IMR-90 (cell line): Measurements from ENCODE around the gene GMCL2. TPM values are rescaled to one million over a fixed set of nuclear protein-coding genes. Genes with fewer than 3 reads are reported as not detected.

ENCODE experiments used
- ATAC-seq: fragments of 200-7000 bp; cut with Tn5 transposase; 2 replicates; pipeline ENCODE4 v1.9.1; 2020; ENCODE audit warnings: low read depth, mild to moderate bottlenecking, moderate library complexity
- BruUV-seq: library from RNA; stranded (reverse); fragments of 400-500 nt; replicated peaks from 2 replicates; lab custom pipeline; 2021; lab: Mats Ljungman, UMichigan
- CTCF ChIA-PET: fragments of 300-600 bp; formaldehyde crosslinking; extraction: SDS; loops from one replicate; lab custom pipeline; 2021; ENCODE audit warnings: antibody characterized with exemption; lab: Yijun Ruan, JAX
- POLR2A ChIA-PET: fragments of 300-600 bp; sonication (Branson Sonifier 250); formaldehyde crosslinking; loops from one replicate; lab custom pipeline; 2022; ENCODE audit warnings: antibody characterized with exemption; ENCODE audit not compliant: unreplicated experiment; lab: Charles Lee
- DNase-seq: peaks from one replicate; pipeline ENCODE4 v3.0.0; 2013
- H2AFZ ChIP-seq: replicated peaks from 2 replicates; pipeline ENCODE3; 2013; ENCODE audit warnings: low read length, mild to moderate bottlenecking; ENCODE audit not compliant: poor library complexity
- H2AK5ac ChIP-seq: 2 replicates; pipeline ENCODE4 v1.6.1; 2013; ENCODE audit warnings: low read depth, low read length, inconsistent platforms
- H2AK9ac ChIP-seq: replicated peaks from 2 replicates; pipeline ENCODE3; 2013; ENCODE audit warnings: mild to moderate bottlenecking, low read depth, low read length, moderate library complexity; ENCODE audit not compliant: poor library complexity
- H2BK120ac ChIP-seq: 2 replicates; pipeline ENCODE4 v1.6.1; 2013; ENCODE audit warnings: low read depth, low read length, inconsistent platforms
- H2BK15ac ChIP-seq: 3 replicates; pipeline ENCODE4 v1.6.1; 2013; ENCODE audit warnings: low read depth, low read length, inconsistent platforms
- H2BK20ac ChIP-seq: 2 replicates; pipeline ENCODE4 v1.6.1; 2013; ENCODE audit warnings: low read depth, mild to moderate bottlenecking, inconsistent platforms, low read length, moderate library complexity
- H2BK5ac ChIP-seq: 2 replicates; pipeline ENCODE4 v1.6.1; 2013; ENCODE audit warnings: mild to moderate bottlenecking, low read depth, low read length, inconsistent platforms; ENCODE audit not compliant: poor library complexity, severe bottlenecking
- H3K14ac ChIP-seq: replicated peaks from 2 replicates; pipeline ENCODE4 v1.6.1; 2013; ENCODE audit warnings: low read depth, low read length, inconsistent platforms
- H3K18ac ChIP-seq: 2 replicates; pipeline ENCODE4 v1.6.1; 2013; ENCODE audit warnings: low read depth, low read length, control low read depth
- H3K23ac ChIP-seq: 2 replicates; pipeline ENCODE4 v1.6.1; 2013; ENCODE audit warnings: low read depth, low read length, inconsistent platforms
- H3K27ac ChIP-seq: 2 replicates; pipeline ENCODE4 v1.5.1; 2013; ENCODE audit warnings: mild to moderate bottlenecking, control low read depth, low read length; ENCODE audit not compliant: insufficient read depth
- H3K27me3 ChIP-seq: 2 replicates; pipeline ENCODE4 v1.6.1; 2013; ENCODE audit warnings: low read length; ENCODE audit not compliant: control insufficient read depth, insufficient read depth
- H3K36me3 ChIP-seq: 2 replicates; pipeline ENCODE4 v1.6.1; 2013; ENCODE audit warnings: low read length, mixed read lengths; ENCODE audit not compliant: control insufficient read depth, insufficient read depth
- H3K4ac ChIP-seq: 2 replicates; pipeline ENCODE4 v1.6.1; 2013; ENCODE audit warnings: low read depth, low read length, inconsistent platforms
- H3K4me1 ChIP-seq: 2 replicates; pipeline ENCODE4 v1.6.1; 2013; ENCODE audit warnings: low read length, mixed read lengths; ENCODE audit not compliant: control insufficient read depth, insufficient read depth
- H3K4me2 ChIP-seq: 2 replicates; pipeline ENCODE4 v1.6.1; 2013; ENCODE audit warnings: low read depth, mild to moderate bottlenecking, control low read depth, low read length, moderate library complexity
- H3K4me3 ChIP-seq: 2 replicates; pipeline ENCODE4 v1.5.1; 2013; ENCODE audit warnings: low read depth, mild to moderate bottlenecking, control low read depth, low read length, moderate library complexity; ENCODE audit not compliant: insufficient read depth
- H3K56ac ChIP-seq: 2 replicates; pipeline ENCODE4 v1.6.1; 2013; ENCODE audit warnings: low read length, inconsistent platforms; ENCODE audit not compliant: insufficient read depth; ENCODE audit errors: extremely low read depth
- H3K79me1 ChIP-seq, 2 experiments: 2 replicates each; pipeline ENCODE4 v1.6.1; 2013; ENCODE audit warnings: low read length in 2 of 2, inconsistent platforms in 1 of 2, low read depth in 1 of 2
- H3K9ac ChIP-seq: 2 replicates; pipeline ENCODE4 v1.6.1; 2013; ENCODE audit warnings: low read depth, low read length, control low read depth
- H3K9me1 ChIP-seq: 2 replicates; pipeline ENCODE4 v1.6.1; 2013; ENCODE audit warnings: low read length, inconsistent platforms; ENCODE audit not compliant: insufficient read depth
- H3K9me3 ChIP-seq: 2 replicates; pipeline ENCODE4 v1.6.1; 2013; ENCODE audit warnings: low read length; ENCODE audit not compliant: control insufficient read depth, insufficient read depth
- H4K20me1 ChIP-seq: 2 replicates; pipeline ENCODE4 v1.6.1; 2013; ENCODE audit warnings: low read length, inconsistent platforms; ENCODE audit not compliant: insufficient read depth
- H4K5ac ChIP-seq: 2 replicates; pipeline ENCODE4 v1.6.1; 2013; ENCODE audit warnings: mild to moderate bottlenecking, low read depth, low read length, control low read depth
- H4K8ac ChIP-seq, 2 experiments: 2 replicates each; pipeline ENCODE4 v1.6.1; 2013; ENCODE audit warnings: low read depth in 2 of 2, low read length in 2 of 2, control low read depth in 1 of 2, inconsistent platforms in 1 of 2
- H4K91ac ChIP-seq: 2 replicates; pipeline ENCODE4 v1.6.1; 2013; ENCODE audit warnings: low read depth, low read length, inconsistent platforms; ENCODE audit not compliant: insufficient read depth
- BHLHE40 ChIP-seq: fragments of 150-350 bp; IDR thresholded peaks from 2 replicates; pipeline ENCODE4 v1.6.1; 2016; ENCODE audit warnings: mild to moderate bottlenecking, low read depth, low read length
- MAFK ChIP-seq: IDR thresholded peaks from 2 replicates; pipeline ENCODE4 v1.6.1; 2012; ENCODE audit warnings: low read depth, low read length, improper control_type of control experiment
- MAZ ChIP-seq: IDR thresholded peaks from 2 replicates; pipeline ENCODE4 v1.6.1; 2012; ENCODE audit warnings: low read depth, mild to moderate bottlenecking, low read length, improper control_type of control experiment, moderate library complexity, borderline replicate concordance
- POLR2A ChIP-seq: IDR thresholded peaks from 2 replicates; pipeline ENCODE4 v1.6.1; 2012; ENCODE audit warnings: mild to moderate bottlenecking, low read depth, low read length
- WGBS, 2 experiments: methylation state at CpG; one replicate each; pipeline versions ENCODE4 v1.1.5 to v1.1.7; 2013; ENCODE audit warnings: missing lambda C conversion rate in 2 of 2; ENCODE audit not compliant: insufficient read length in 1 of 2; ENCODE audit errors: extremely low coverage in 2 of 2; 5-methylcytosine and 5-hydroxymethylcytosine counted together
- dilution Hi-C: fragments of 300-500 bp; cut with HindIII; formaldehyde crosslinking; loops from one replicate; pipeline ENCODE4 v1.14.3; 2018; ENCODE audit warnings: low sequenced_read_pairs; ENCODE audit not compliant: unreplicated experiment
- in situ Hi-C: fragments of 300-500 bp; cut with MboI; formaldehyde crosslinking; loops from 3 replicates; pipeline ENCODE4 v1.14.3; 2019; ENCODE audit warnings: low sequenced_read_pairs, inconsistent platforms, mixed read lengths
- intact Hi-C: fragments of 100-400 bp; cut with micrococcal nuclease; formaldehyde crosslinking; loops from 2 replicates; pipeline ENCODE4 v1.10.0; 2022
- polyA plus RNA-seq, 3 experiments: library from polyadenylated mRNA; depleted of rRNA; stranded (reverse); fragments of >200 nt; gene quantifications; 2 replicates each; pipeline ENCODE4 v1.2.3, GENCODE V29; 2012; ENCODE audit warnings: low replicate concordance in 1 of 3
- total RNA-seq: library from RNA; depleted of rRNA; stranded (reverse); fragments of >200 nt; gene quantifications from 2 replicates; pipeline ENCODE4 v1.2.3, GENCODE V29; 2012
- TF ChIP-seq, protein P1 (sequence below): conservative IDR thresholded peaks from 2 replicates; pipeline ENCODE4 v1.5.1; 2012; ENCODE audit warnings: mild to moderate bottlenecking, low read depth, low read length, improper control_type of control experiment

GMCL2 gene
- total and polyA plus RNA-seq, 2 of the 4 experiments (the other 2 are of a cell fraction) = not detected

DNA sequence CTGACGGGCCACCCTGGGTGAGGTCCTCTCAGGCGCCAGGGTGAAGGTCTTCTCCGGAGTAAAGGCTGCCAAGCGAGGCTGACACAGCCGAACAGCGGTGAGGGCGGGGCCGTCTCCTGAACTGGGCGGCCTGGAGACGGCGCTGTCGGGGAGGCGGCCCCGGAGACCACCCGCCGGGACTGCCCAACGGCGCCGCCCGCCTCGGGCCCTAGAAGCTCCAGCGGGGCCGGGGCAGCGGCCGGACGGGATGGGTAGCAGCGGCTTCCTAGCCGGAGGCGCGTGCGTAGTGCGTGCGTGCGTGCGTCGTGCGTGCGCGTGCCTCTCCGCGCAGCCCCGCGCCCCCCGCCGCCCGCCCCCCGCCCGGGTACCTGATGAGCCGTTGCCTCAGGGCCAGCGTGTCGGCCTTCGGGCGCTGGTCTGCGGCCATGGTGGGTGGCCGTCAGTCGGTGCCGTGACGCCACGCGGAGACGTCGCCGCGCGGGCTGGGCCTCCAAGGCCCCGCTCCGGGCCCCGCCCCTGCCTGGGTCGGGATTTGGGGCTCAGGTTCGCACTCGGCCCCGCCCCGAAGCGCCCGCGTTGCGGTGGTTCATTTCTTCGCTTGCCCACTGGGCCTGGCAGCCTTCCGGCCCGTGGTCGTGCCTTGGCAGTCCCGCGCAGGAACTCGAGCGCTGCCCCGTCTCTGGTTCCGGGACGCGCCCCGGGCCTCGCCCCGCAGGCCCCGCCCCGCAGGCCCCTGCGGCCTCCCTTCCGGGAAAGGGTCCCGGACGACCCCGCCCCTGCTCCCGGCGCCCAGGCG is 45.2 kb upstream of the GMCL2 start, which contains the start of gene PHYKPL:
PHYKPL (minus strand) TSS at position 679 of the 796 bp plus-strand sequence; CDS start at position 427, 252 bp downstream.
- peak within 1 kb of the TSS; percentile 93 to 99 for H4K8ac ChIP-seq
- peak within 1 kb of the TSS; percentile 64 for H2AK5ac ChIP-seq
- H2BK5ac ChIP-seq = peak within 1 kb of the TSS; percentile 75
- H4K91ac ChIP-seq = peak within 1 kb of the TSS; percentile 92
- H2BK15ac ChIP-seq = no peak within 1 kb of the TSS; the same call in 2 of the 3 replicates
- H3K79me1 ChIP-seq = peaks cover 21 to 46% of the 10 kb centered on the region in 2 experiments
- CTCF ChIA-PET = interaction anchor here (0.5 kb wide), 1 partner anchor 805 kb away, joined by 3 read pairs; no protein-coding TSS in a partner anchor
- peaks cover 6% of the 10 kb centered on the region; the same call in 1 of the 2 replicates for H4K20me1 ChIP-seq
- H2BK120ac ChIP-seq = peak within 1 kb of the TSS; percentile 61
- no TSS peak for BruUV-seq
- peak within 1 kb of the TSS; percentile 59 for H3K23ac ChIP-seq
- peak within 1 kb of the TSS; percentile 95 for H4K5ac ChIP-seq
- H3K27ac ChIP-seq = peak within 1 kb of the TSS; percentile 69
- H2AFZ ChIP-seq = peak within 1 kb of the TSS; percentile 96
- in situ Hi-C loops (no loop called here), dilution Hi-C loops (no loop called here), intact Hi-C loops (loop anchor here (1.0 to 5.0 kb wide), 2 partner anchors 28 to 395 kb away; partner anchors contain the start of genes CLK4 and HNRNPAB)
- H3K56ac ChIP-seq = peak within 1 kb of the TSS; percentile 28; the same call in 1 of the 2 replicates
- peaks cover 20% of the 10 kb centered on the region for H3K9me1 ChIP-seq
- peak within 1 kb of the TSS; percentile 33; the same call in 1 of the 2 replicates for H3K18ac ChIP-seq
- H3K4me2 ChIP-seq = peak within 1 kb of the TSS; percentile 90
- H3K36me3 ChIP-seq = peaks cover 27% of the 10 kb centered on the region
- peak within 1 kb of the TSS; percentile 72 for H3K4me3 ChIP-seq
- ATAC-seq (peak; percentile 79), DNase-seq (peak; percentile 58)
- H3K9me3 ChIP-seq = 0 out of 2 replicates have a peak, but pooled peaks cover under 1% of the 10 kb centered on the region
- peak within 1 kb of the TSS; percentile 98 for H2AK9ac ChIP-seq
- peak within 1 kb of the TSS; percentile 92 for H3K4ac ChIP-seq
- H3K4me1 ChIP-seq = peaks cover 9% of the 10 kb centered on the region
- H3K14ac ChIP-seq = peak within 1 kb of the TSS; percentile 95
- TF ChIP-seq MAFK = no peak
- no peak; the same call in 1 of the 2 replicates for TF ChIP-seq BHLHE40
- TF ChIP-seq MAZ = peak; percentile 38; the same call in 1 of the 2 replicates
- TF ChIP-seq POLR2A = peak; percentile 17; the same call in 1 of the 2 replicates
- TF ChIP-seq, protein P1, sequence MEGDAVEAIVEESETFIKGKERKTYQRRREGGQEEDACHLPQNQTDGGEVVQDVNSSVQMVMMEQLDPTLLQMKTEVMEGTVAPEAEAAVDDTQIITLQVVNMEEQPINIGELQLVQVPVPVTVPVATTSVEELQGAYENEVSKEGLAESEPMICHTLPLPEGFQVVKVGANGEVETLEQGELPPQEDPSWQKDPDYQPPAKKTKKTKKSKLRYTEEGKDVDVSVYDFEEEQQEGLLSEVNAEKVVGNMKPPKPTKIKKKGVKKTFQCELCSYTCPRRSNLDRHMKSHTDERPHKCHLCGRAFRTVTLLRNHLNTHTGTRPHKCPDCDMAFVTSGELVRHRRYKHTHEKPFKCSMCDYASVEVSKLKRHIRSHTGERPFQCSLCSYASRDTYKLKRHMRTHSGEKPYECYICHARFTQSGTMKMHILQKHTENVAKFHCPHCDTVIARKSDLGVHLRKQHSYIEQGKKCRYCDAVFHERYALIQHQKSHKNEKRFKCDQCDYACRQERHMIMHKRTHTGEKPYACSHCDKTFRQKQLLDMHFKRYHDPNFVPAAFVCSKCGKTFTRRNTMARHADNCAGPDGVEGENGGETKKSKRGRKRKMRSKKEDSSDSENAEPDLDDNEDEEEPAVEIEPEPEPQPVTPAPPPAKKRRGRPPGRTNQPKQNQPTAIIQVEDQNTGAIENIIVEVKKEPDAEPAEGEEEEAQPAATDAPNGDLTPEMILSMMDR = 0 out of 2 replicates have a peak, but pooled peaks have one; percentile 16
- peak within 1 kb of the TSS; percentile 80 for H3K9ac ChIP-seq
- no peaks in the 10 kb centered on the region for H3K27me3 ChIP-seq
- POLR2A ChIA-PET = no interaction called here
- WGBS, 2 experiments = 1% methylated on average over 47 of the region's 102 CpGs; no CpG with 5 or more reads in 1 of the 2 experiments
- no peak within 1 kb of the TSS for H2BK20ac ChIP-seq
